Embryonic facial prominence (tissue), 1 donor: ENCODE results near the gene ODC1.

Experiments
- DNase-seq: peaks from one replicate; pipeline ENCODE4 v3.0.0-alpha.2; 2016; ENCODE audit errors: extremely low spot score

The ODC1 gene

GRCh38 chr2:10433947-10434885 lies 13.9 kb downstream of the ODC1 start:
- DNase-seq: no peak

- DNase-seq: no peak
These were observed 14.7 kb downstream of the ODC1 start for GRCh38 chr2:10433264-10433946.

GRCh38 chr2:10432311-10433181 lies 15.6 kb downstream of the ODC1 start:
- no peak for DNase-seq

DNA sequence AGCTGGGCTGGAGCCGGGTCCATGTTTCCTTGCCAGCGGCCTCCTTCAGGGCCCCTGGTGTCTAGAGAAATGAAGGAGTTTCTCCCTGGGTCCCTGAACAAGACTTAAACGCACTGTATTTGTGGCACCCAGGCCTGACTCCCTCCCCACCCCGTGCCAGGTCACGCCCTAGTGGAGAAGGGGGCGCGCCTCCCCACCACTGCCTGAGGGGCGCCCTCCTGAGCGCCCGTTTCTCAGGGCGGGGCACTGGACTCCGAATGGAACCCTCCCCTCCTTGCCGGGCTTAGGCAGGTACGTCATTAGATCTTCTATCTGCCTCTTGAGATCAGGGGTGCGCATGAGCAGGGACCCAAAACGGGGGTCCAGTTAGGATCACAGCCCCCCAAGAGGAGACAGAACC lies 16.3 kb downstream of the ODC1 start:
- no peak for DNase-seq

GRCh38 chr2:10430886-10431622 lies 17.1 kb downstream of the ODC1 start:
- DNase-seq: no peak

DNA sequence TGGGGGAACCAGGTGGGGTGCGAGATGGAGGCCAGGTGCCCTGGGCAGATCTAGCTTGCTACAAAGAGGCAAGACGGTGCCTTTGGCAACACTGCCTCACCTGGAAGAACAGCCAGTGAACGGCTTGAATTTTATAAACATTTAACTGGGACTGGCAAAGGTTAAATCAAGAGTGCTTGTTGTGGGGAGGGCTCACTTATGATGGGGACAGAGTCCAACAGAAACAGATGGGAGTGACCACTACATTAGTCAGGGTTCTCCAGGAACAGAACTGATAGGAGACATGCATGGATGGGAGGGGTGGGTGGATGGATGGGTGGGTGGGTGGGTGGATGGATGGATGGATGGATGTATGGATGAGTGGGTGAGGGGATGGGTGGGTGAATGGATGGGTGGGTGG lies 19.2 kb downstream of the ODC1 start:
- no peak for DNase-seq

- DNase-seq: no peak
These were observed 19.8 kb downstream of the ODC1 start for GRCh38 chr2:10428355-10428754.

- no peak for DNase-seq
These were observed 20.5 kb downstream of the ODC1 start for GRCh38 chr2:10427618-10427949.

GRCh38 chr2:10426726-10427617 lies 21.2 kb downstream of the ODC1 start:
- DNase-seq: no peak

GRCh38 chr2:10425699-10426098 lies 22.4 kb downstream of the ODC1 start:
- no peak for DNase-seq

- DNase-seq: no peak
These were observed 23.1 kb downstream of the ODC1 start for GRCh38 chr2:10424916-10425505.

DNA sequence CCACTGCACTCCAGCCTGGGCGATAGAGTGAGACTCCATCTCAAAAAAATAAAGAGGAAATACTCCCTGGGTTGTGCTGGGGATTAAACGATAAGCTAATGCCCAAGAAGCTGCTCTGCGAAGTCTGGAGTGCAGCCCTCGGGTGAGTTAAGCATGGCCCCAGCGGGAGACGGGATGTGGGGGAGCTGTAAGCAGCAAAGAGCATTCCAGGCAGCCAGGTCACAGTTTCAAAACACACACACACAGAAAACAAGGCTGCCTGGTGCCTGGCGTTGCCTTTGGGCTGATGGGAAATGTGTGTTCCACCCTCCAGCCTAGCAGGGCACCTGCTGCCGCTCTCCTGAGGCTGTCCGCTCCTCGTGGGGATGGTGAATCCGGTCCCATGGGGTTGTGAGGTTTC lies 24.1 kb downstream of the ODC1 start:
- DNase-seq: no peak

DNA sequence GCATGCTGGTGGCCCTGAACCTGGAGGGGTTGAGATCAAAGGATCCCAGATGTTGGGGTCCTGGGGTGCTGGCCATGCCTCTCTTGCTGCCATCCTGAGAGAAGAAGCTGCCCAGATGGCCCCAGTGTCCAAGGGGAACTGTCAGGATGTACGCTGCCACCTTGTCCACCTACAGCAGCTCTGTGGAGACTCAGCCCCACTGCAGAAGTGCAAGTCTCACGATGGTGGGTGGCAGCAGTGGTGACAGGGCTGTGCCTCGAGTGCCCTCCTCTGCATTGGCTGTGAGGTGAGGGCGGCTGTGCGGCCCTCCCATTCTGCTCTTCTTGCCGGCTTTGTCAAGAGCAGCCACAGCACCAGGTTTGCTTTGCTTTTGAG lies 24.7 kb downstream of the ODC1 start:
- DNase-seq: no peak

- DNase-seq: no peak
These were observed 25.3 kb downstream of the ODC1 start for GRCh38 chr2:10422732-10423399.

GRCh38 chr2:10422251-10422650 lies 25.9 kb downstream of the ODC1 start:
- DNase-seq: no peak

DNA sequence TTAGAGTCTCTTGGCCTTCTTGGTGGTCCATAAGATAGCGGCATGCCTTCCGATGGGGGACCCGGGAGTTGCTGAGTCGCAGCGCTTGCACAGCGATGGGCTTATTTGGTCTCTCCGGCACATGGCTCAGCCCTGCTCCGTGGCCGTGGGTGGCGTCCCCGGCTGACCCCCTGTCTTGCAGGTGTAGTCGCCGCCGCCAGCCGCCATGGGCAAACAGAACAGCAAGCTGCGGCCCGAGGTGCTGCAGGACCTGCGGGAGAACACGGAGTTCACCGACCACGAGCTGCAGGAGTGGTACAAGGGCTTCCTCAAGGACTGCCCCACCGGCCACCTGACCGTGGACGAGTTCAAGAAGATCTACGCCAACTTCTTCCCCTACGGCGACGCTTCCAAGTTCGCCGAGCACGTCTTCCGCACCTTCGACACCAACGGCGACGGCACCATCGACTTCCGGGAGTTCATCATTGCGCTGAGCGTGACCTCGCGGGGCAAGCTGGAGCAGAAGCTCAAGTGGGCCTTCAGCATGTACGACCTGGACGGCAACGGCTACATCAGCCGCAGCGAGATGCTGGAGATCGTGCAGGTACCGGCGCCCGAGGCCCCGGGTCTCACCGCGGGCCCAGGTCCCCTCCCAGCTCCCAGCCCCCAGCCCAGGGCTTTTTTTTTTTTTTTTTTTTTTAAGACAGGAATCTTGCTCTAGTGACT lies 28.4 kb downstream of the ODC1 start:
- no peak for DNase-seq

- DNase-seq: no peak
These were observed 30.4 kb downstream of the ODC1 start for GRCh38 chr2:10417551-10418335.

DNA sequence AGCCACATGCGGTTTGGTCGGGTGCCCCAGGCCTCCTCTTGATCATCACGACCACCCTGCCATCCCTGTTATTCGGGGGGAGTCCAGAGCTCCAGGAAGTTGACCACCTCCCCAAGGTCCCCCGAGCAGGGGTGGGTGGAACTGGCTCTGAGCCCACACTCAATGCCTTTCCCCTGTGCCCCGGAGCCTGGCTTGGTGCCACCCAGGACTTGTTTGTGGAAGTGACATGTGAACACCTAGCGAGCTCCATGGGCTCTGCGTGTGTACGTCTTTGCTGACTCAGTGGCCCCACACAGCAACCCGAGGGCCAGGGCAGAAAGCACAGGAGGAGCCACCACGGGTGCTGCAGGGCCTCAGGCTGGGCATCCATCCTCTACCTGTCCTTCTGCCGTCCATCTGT lies 32.5 kb downstream of the ODC1 start:
- DNase-seq: no peak
